22Rv1 (cell line): Measurements from ENCODE around the gene NOX5.

Experiments used
- CTCF ChIP-seq: fragments of 450-650 bp; IDR thresholded peaks from 2 replicates; pipeline ENCODE4 v1.5.1; 2017; ENCODE audit warnings: mild to moderate bottlenecking
- ZFX ChIP-seq: fragments of 450-650 bp; IDR thresholded peaks from 2 replicates; pipeline ENCODE4 v1.6.1; 2017; ENCODE audit warnings: antibody characterized with exemption, borderline replicate concordance

- TF ChIP-seq CTCF (no peak), ZFX (no peak)
Measured at GRCh38 chr15:69091654-69092053, 77.2 kb downstream of the NOX5 start.
